HG03457 (cell line): ENCODE results near the gene VAMP5.
A peak's percentile ranks its signal among the peaks of the same experiment; 100 is the strongest.
"Not testable (repeated sequence)": the region's sequence is repeated elsewhere in the genome, so short reads cannot be mapped to it uniquely, and the experiment has no call there.

Experiments used
- ATAC-seq: cut with Tn5 transposase; IDR thresholded peaks from one replicate; pipeline ENCODE4 v1.9.1; 2021; ENCODE audit warnings: moderate number of reproducible peaks; ENCODE audit not compliant: unreplicated experiment

The VAMP5 gene

GRCh38 chr2:85600951-85601770 is 16.9 kb downstream of the VAMP5 start:
- ATAC-seq: no peak

- ATAC-seq: peak; percentile 12
These were observed 17.7 kb downstream of the VAMP5 start for GRCh38 chr2:85601771-85602475.

DNA sequence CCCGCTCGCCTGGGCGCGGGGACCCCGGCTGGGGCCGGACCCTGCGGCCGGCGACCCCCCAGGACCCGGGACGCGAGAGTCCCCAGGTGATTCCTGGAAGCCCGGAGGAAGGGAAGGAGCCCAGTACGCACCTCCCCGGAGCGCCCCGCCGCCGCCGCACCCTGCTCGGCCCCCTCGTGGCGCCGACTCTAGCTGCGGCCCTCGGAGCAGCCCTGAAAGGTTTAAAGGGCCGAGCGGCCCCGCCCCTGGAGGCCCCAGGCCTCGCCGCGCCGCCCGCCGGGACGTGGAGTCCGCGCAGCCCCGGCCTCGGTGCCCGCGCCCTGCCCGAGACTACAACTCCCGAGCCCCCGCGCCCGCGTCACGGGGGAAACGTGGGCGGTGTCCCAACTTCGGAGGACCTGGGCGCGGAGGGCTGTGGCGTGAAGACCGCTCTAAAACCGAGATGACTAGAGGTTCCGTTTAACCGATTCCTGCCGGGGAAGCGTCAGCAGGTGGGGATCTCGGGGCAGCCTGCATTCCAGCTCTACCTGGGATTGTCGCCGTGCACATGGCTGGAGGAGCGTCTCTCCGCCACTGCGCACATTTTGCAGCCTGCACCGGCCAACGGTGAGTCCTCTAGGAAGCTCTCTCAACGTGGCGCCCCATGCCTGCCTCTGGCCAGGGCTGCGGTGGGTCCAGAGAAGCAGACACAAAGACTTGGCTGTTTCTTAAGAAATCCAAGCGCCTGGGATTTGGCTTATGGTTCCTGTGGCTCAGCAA is 18.4 kb downstream of the VAMP5 start, which contains the start of gene TMEM150A:
Gene TMEM150A, minus strand, starts transcription at position 223 of the 759 bp plus-strand sequence. CDS start 750 bp downstream, outside the sequence.
- ATAC-seq: peak; percentile 87

DNA sequence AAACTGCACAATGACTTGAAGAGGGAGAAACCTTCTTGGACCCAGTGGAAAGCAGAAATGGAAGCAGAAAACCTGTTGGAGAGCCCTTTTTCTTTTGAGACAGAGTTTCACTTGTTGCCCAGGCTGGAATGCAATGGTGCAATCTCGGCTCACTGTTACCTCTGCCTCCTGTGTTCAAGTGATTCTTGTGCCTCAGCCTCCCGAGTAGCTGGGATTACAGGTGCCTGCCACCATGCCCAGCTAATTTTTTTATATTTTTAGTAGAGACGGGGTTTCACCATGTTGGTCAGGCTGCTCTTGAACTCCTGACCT is 19.9 kb downstream of the VAMP5 start:
- ATAC-seq: not testable (repeated sequence)

- no peak for ATAC-seq
These were observed 20.5 kb downstream of the VAMP5 start for GRCh38 chr2:85604568-85605339.

DNA sequence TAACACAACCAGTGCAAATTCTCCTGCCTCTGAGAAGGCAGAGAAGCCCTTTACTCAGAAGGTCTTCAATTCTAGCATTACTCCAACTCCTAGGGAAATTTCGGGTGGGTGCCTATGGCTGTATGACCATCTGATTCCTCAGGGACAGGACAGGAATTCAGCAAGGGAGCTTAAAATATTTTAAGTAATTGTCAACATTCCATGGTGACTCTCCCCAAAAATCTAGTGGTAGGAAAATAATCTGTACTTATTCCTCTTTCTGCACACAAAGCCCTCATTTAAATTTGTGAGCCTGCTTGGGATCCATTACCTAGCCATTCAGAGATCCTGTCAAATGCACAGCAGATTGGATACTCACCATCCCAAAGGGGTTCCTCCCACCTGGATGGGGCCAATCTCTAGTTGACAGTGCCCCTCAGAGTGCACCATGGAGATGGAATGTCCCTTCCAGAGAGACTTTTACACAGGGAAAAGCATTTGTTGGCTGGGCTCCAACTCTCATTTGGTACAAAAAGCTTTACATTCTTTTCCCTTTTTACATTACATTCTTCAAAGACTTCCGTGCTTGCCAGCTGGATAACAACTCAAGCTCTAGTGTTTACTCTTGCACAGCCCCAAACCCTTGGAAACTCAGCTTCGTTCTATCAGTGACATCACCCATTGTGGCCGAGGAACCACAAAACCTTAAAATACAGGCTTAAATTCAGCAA is 21.3 kb downstream of the VAMP5 start:
- ATAC-seq: no peak

- no peak for ATAC-seq
These were observed 21.9 kb downstream of the VAMP5 start for GRCh38 chr2:85606116-85606455.

GRCh38 chr2:85607268-85608215 is 23.3 kb downstream of the VAMP5 start:
- ATAC-seq: no peak

DNA sequence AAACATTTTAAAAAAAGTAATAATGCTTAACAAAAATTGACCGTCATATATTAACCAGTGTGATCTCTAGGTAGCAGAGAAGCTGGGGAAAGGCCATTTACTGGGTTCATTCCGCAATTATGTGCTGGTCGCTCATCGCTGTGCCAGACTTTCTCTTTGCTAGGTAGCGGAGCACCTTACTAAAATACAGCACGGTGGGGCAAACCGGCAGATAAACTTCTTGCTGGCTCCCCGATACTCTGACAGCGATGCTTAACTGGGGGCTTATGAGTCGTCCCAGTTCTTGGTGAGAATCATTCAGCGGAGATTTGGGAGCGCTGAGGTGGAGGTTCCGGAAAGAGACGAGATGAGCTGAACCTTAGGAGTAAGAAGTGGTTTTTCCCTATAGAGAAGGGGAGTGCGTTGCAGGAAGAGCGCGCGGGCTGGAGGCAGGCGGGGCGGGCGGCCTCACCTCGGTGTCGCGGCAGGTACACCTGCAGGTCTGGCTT is 27.0 kb downstream of the VAMP5 start:
- ATAC-seq: no peak

DNA sequence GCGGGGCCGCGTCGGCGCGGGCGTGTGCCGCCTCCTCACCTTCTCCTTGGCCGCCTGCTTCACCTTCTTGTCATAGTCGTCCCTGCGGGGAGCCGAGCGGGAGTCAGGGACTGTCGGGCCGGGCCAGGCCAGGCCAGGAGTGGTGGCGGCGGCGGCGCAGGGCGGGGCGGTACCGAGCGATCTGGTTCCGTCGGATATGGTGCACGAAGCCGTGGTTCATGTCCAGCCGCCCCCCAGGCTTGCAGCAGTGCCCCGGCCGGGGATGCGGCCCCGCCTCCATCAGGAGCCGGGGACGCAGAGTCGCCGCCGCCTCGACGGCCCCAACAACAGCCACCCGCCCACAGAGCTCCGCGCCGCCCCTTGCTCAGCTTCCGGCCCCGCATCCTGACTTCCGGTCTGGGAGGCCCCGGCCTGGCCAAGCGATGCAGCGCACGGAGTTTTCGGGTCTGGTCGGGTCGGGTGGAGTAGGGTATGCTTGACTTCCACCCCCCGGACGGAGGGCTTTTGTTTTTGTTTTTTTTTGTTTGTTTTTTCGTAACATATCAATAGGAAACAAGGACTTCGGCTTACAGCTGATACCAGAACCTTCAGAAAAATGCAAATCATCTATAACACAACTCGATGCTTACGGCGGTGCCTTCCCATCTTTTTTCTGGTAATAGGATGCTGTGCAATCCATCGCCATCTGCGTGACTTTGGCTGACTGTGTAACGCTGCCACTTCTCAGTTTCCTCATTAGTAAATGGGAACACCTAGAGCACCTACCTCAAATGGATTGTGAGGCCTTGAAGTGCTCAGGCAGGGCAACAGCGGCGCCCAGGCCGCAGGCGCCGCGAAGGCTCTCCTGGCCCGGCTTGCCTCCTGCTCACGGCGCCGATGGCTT is 27.7 kb downstream of the VAMP5 start, which contains the start of gene C2orf68:
Gene C2orf68, minus strand, starts transcription at position 362 of the 883 bp plus-strand sequence. Its CDS starts 82 bp downstream, at position 280.
- peak; percentile 68 for ATAC-seq

DNA sequence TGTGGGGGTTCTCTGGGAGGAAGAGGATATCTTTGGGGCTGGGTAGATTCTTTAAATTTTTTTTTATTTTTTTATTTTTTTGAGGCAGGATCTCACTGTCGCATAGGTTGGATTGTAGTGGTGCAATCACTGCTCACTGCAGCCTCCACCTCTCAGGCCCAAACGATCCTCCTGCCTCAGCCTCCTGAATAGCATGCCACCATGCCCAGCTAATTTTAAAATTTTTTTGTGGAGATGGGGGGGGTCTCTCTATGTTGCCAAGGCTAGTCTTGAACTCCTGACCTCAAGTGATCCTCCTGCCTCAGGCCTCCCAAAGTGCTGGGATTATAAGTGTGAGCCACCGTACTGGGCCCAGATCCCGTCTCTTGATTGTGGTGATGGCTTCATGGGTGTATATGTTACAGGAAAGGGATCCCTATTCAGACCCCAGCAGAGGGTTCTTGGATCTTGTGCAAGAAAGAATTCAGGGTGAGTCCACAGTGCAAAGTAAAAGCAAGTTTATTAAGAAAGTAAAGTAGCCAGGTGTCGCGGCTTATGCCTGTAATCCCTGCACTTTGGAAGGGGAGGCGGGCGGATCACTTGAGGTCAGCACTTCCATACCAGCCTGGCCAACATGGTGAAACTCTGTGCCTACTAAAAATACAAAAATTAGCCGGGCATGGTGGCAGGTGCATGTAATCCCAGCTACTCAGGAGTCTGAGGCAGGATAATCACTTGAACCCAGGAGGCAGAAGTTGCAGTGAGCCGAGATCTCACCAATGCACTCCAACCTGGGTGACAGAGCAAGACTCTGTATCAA is 29.7 kb downstream of the VAMP5 start:
- no peak for ATAC-seq

GRCh38 chr2:85614757-85615156 is 30.5 kb downstream of the VAMP5 start:
- not testable (repeated sequence) for ATAC-seq

DNA sequence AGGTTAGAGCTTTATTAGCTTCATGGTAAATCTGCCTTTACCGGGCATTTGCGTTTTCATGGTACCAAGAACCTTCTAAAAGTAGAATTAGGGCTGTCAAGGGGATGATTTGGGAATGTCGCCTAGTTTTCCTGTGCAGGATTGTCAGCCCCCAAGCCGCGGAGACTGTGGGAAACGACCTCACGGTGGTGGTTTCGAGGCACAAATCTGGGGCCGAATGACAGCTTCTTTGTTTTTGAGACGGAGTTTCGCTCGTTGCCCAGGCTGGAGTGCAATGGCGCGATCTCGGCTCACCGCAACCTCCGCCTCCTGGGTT is 31.1 kb downstream of the VAMP5 start:
- ATAC-seq: no peak

- not testable (repeated sequence) for ATAC-seq
These were observed 33.5 kb downstream of the VAMP5 start for GRCh38 chr2:85617723-85618122.

DNA sequence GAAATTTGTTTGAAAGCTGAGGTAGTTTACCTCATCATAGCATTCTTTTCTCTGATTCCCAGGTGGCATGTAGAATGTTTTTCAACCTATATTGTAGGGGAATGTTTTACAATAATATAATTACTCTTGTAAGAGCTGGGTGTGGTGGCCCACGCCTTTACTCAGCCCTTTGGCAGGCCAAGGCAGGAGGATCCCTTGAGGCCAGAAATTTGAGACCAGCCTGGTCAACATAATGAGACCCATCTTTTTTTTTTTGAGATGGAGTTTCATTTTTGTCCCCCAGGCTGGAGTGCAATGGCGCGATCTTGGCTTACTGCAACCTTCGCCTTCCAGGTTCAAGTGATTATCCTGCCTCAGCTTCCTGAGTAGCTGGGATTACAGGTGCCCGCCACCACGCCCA is 35.4 kb downstream of the VAMP5 start:
- no peak for ATAC-seq

DNA sequence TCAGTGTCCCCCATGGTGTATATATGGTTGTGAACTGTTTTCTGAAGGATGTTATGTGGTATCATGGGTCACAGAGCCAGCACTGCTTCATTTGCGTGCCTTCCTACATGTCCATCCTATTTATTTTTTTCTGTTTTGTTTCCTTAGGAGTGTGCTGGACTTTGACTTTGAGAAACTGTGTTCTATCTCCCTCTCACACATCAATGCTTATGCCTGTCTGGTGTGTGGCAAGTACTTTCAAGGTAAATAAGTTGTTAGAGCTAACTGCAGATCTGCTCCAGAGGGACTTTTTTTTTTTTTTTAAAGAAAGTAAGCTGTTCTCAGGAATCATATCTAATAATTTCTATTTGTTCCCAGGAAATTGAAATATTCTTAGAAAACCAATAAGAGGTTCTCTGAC is 37.1 kb downstream of the VAMP5 start:
- no peak for ATAC-seq

DNA sequence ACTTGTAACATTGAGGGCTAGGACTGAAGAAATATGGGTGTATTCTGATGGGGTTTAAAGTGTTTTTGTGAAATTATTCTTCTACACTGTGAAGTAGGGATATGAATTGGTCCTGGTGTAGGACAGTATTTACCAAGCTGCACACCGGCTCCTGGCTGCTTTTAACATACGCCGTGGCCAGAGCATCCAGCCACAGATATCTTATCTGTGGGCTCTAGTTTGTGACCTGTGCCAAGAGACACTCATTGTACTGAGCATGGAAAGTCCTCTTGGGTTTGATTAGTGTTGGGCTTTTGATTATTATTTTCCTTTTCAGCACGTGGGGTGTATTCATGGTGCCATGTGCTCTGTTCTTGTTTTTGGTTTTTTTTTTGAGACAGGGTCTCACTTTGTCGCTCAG is 39.8 kb downstream of the VAMP5 start:
- ATAC-seq: no peak
